Gastrocnemius medialis (tissue), 4 donors: ENCODE measurements around the gene USP6NL. TPM values are rescaled to one million over a fixed set of nuclear protein-coding genes. Genes with fewer than 3 reads are reported as not detected.

Source experiments
- ATAC-seq, 2 donors: fragments of 150-250 bp; one replicate each; pipeline ENCODE4 v1.9.1; 2016
- DNase-seq, 2 donors: peaks; one replicate each; pipeline ENCODE4 v3.0.0-alpha.2; 2019
- H3K27ac ChIP-seq, 4 donors: fragments of 200-600 bp; sonication (generic); 1 replicate in 1 of 4; 2 replicates in 3 of 4; pipeline ENCODE4 v1.5.1; 2016 to 2018; ENCODE audit warnings: mild to moderate bottlenecking in 2 of 4, moderate library complexity in 1 of 4
- H3K27me3 ChIP-seq, 3 donors: fragments of 200-600 bp; sonication (generic) in 2 of 3; 1 replicate in 1 of 3; 2 replicates in 2 of 3; pipeline versions ENCODE4 v1.5.1 to v1.6.0; 2016 to 2019; ENCODE audit warnings: mild to moderate bottlenecking in 1 of 3, moderate library complexity in 1 of 3
- H3K36me3 ChIP-seq, 2 donors: fragments of 200-600 bp; sonication (generic) in 1 of 2; one replicate each; pipeline ENCODE4 v1.5.1; 2017 to 2018
- H3K4me1 ChIP-seq, 2 donors: fragments of 200-600 bp; sonication (generic) in 1 of 2; one replicate each; pipeline ENCODE4 v1.5.1; 2016 to 2017; ENCODE audit warnings: mild to moderate bottlenecking in 2 of 2
- H3K4me3 ChIP-seq, 4 donors: fragments of 200-600 bp; sonication (generic) in 3 of 4; 1 replicate in 1 of 4; 2 replicates in 3 of 4; pipeline ENCODE4 v1.5.1; 2016 to 2019; ENCODE audit warnings: mild to moderate bottlenecking in 2 of 4
- H3K9me3 ChIP-seq, 3 donors: fragments of 200-600 bp; sonication (generic) in 2 of 3; 1 replicate in 1 of 3; 2 replicates in 2 of 3; pipeline ENCODE4 v1.5.1; 2016 to 2019
- CTCF ChIP-seq, 5 experiments: fragments of 450-650 bp in 3 of 5; fragments of 200-600 bp in 2 of 5; sonication (generic) in 2 of 5; IDR thresholded peaks in 4 of 5; conservative IDR thresholded peaks in 1 of 5; 1 replicate in 4 of 5; 2 replicates in 1 of 5; pipeline ENCODE4 v1.5.1; 2016 to 2019; ENCODE audit warnings: antibody characterized with exemption in 5 of 5, mild to moderate bottlenecking in 3 of 5, moderate library complexity in 3 of 5
- POLR2A ChIP-seq, 2 donors: fragments of 450-650 bp; IDR thresholded peaks; one replicate each; pipeline ENCODE4 v1.6.1; 2017; ENCODE audit warnings: antibody characterized with exemption in 2 of 2, mild to moderate bottlenecking in 2 of 2, moderate library complexity in 2 of 2
- in situ Hi-C, 4 donors: fragments of 200-750 bp; cut with MboI; loops; one replicate each; pipeline versions ENCODE4 v1.15.0 to v1.8.0; 2017; ENCODE audit warnings: low sequenced_read_pairs in 4 of 4
- intact Hi-C: fragments of 100-400 bp; cut with DNase I; formaldehyde crosslinking; loops from one replicate; pipeline ENCODE4 v1.15.1; 2023; ENCODE audit warnings: low total_unique reads
- total RNA-seq, 4 donors: library from RNA; depleted of rRNA; stranded (reverse); fragments of >200 nt; gene quantifications; one replicate each; pipeline versions ENCODE4 v1.1.0 to v1.2.3, GENCODE V29; 2016

USP6NL gene
- total RNA-seq, 4 donors from 2014 or later, result 5.6 to 6.2 (median 5.9) TPM

GRCh38 chr10:11443468-11444154 is 167.8 kb downstream of the USP6NL start:
- in situ Hi-C loops, result no loop called here
- no peaks in the 10 kb centered on the region for H3K36me3 ChIP-seq
- no peak for ATAC-seq
- H3K27ac ChIP-seq, result no peak overlapping the region
- peaks cover 0 to 2% (median 0%) of the 10 kb centered on the region in 3 donors for H3K27me3 ChIP-seq
- no peak overlapping the region for H3K4me3 ChIP-seq
- H3K4me1 ChIP-seq, result no peaks in the 10 kb centered on the region
- H3K9me3 ChIP-seq, result no peaks in the 10 kb centered on the region
- intact Hi-C loops, result no loop called here
- TF ChIP-seq CTCF (IDR thresholded peaks at IDR 0.05 in 4 of 5, conservative IDR thresholded peaks at IDR 0.05 in 1 of 5) (no peak), POLR2A (IDR thresholded peaks at IDR 0.05) (no peak)
- DNase-seq, result no peak

- peaks cover 0 to 2% (median 0%) of the 10 kb centered on the region in 3 donors for H3K27me3 ChIP-seq
- ATAC-seq (no peak), DNase-seq (no peak)
- TF ChIP-seq POLR2A (IDR thresholded peaks at IDR 0.05) (no peak), CTCF (IDR thresholded peaks at IDR 0.05 in 4 of 5, conservative IDR thresholded peaks at IDR 0.05 in 1 of 5) (no peak)
- intact Hi-C loops, result no loop called here
- no peaks in the 10 kb centered on the region for H3K36me3 ChIP-seq
- H3K27ac ChIP-seq, result no peak overlapping the region
- no peaks in the 10 kb centered on the region for H3K9me3 ChIP-seq
- no peaks in the 10 kb centered on the region for H3K4me1 ChIP-seq
- in situ Hi-C loops, result no loop called here
- H3K4me3 ChIP-seq, result no peak overlapping the region
Measured at GRCh38 chr10:11442001-11442773, 169.3 kb downstream of the USP6NL start.

GRCh38 chr10:11441151-11441535 is 170.3 kb downstream of the USP6NL start:
- TF ChIP-seq CTCF (IDR thresholded peaks at IDR 0.05 in 4 of 5, conservative IDR thresholded peaks at IDR 0.05 in 1 of 5) (no peak), POLR2A (IDR thresholded peaks at IDR 0.05) (no peak)
- intact Hi-C loops (no loop called here), in situ Hi-C loops (no loop called here)
- ATAC-seq (no peak), DNase-seq (no peak)
- Histone ChIP-seq H3K36me3 (no peaks in the 10 kb centered on the region), H3K4me3 (no peak overlapping the region), H3K4me1 (no peaks in the 10 kb centered on the region), H3K27me3 (no peaks in the 10 kb centered on the region), H3K27ac (no peak overlapping the region), H3K9me3 (no peaks in the 10 kb centered on the region)

- H3K9me3 ChIP-seq, result no peaks in the 10 kb centered on the region
- intact Hi-C loops (no loop called here), in situ Hi-C loops (no loop called here)
- H3K36me3 ChIP-seq, result no peaks in the 10 kb centered on the region
- ATAC-seq (no peak), DNase-seq (no peak)
- no peaks in the 10 kb centered on the region for H3K27me3 ChIP-seq
- H3K4me3 ChIP-seq, result no peak overlapping the region
- TF ChIP-seq POLR2A (IDR thresholded peaks at IDR 0.05), result no peak
- TF ChIP-seq CTCF (IDR thresholded peaks at IDR 0.05 in 4 of 5, conservative IDR thresholded peaks at IDR 0.05 in 1 of 5), result no peak
- H3K27ac ChIP-seq, result no peak overlapping the region
- H3K4me1 ChIP-seq, result no peaks in the 10 kb centered on the region
Measured at GRCh38 chr10:11440250-11441150, 170.9 kb downstream of the USP6NL start.
